Activated CD8-positive, alpha-beta memory T cell treated with anti-CD3 and anti-CD28 coated beads, Interleukin-2, amount 50 U/mL, for 1 hour (primary cell): Measurements from ENCODE around the gene LRRC55.

Source experiments
- DNase-seq: peaks from one replicate; pipeline ENCODE4 v3.0.0-alpha.2; 2020; ENCODE audit errors: extremely low read depth

Gene LRRC55

GRCh38 chr11:57202281-57202680, 20.5 kb downstream of the LRRC55 start:
- DNase-seq: no peak

GRCh38 chr11:57203359-57203758, 21.6 kb downstream of the LRRC55 start:
- no peak for DNase-seq

- DNase-seq: no peak
These were observed 22.2 kb downstream of the LRRC55 start for GRCh38 chr11:57203882-57204480.

- DNase-seq: no peak
These were observed 23.4 kb downstream of the LRRC55 start for GRCh38 chr11:57205041-57205641.

- DNase-seq: no peak
These were observed 25.4 kb downstream of the LRRC55 start for GRCh38 chr11:57207168-57207567.

GRCh38 chr11:57210781-57211180, 29.0 kb downstream of the LRRC55 start:
- no peak for DNase-seq

GRCh38 chr11:57213342-57214097, 31.8 kb downstream of the LRRC55 start:
- no peak for DNase-seq

GRCh38 chr11:57214098-57214417, 32.3 kb downstream of the LRRC55 start:
- DNase-seq: no peak

GRCh38 chr11:57214494-57214893, 32.7 kb downstream of the LRRC55 start:
- DNase-seq: no peak

GRCh38 chr11:57216463-57216862, 34.7 kb downstream of the LRRC55 start:
- DNase-seq: no peak

GRCh38 chr11:57217053-57217452, 35.3 kb downstream of the LRRC55 start:
- no peak for DNase-seq

GRCh38 chr11:57219021-57219627, 37.4 kb downstream of the LRRC55 start:
- DNase-seq: no peak

- no peak for DNase-seq
These were observed 40.5 kb downstream of the LRRC55 start for GRCh38 chr11:57222239-57222638.

GRCh38 chr11:57223601-57224000, 41.8 kb downstream of the LRRC55 start:
- DNase-seq: no peak

GRCh38 chr11:57224128-57224527, 42.4 kb downstream of the LRRC55 start:
- DNase-seq: no peak

- DNase-seq: no peak
These were observed 42.8 kb downstream of the LRRC55 start for GRCh38 chr11:57224537-57224936.

GRCh38 chr11:57228600-57228999, 46.8 kb downstream of the LRRC55 start:
- DNase-seq: no peak

- DNase-seq: no peak
These were observed 48.6 kb downstream of the LRRC55 start for GRCh38 chr11:57230316-57230715.

- DNase-seq: no peak
These were observed 49.2 kb downstream of the LRRC55 start for GRCh38 chr11:57230791-57231538.

- no peak for DNase-seq
These were observed 49.9 kb downstream of the LRRC55 start for GRCh38 chr11:57231539-57232253.

- no peak for DNase-seq
These were observed 51.9 kb downstream of the LRRC55 start for GRCh38 chr11:57233702-57234101.
